Caki2 (cell line): ENCODE data around the gene TXNDC11. TPM values are rescaled to one million over a fixed set of nuclear protein-coding genes. Genes with fewer than 3 reads are reported as not detected.

Experiments
- DNase-seq: peaks from one replicate; pipeline ENCODE4 v3.0.0-alpha.2; 2015; ENCODE audit warnings: low read depth
- in situ Hi-C: cut with HindIII; loops from 2 replicates; pipeline ENCODE4 v1.10.0; 2016; ENCODE audit warnings: low sequenced_read_pairs, low pct_unique_long_range_greater_than_20kb, mixed read lengths
- total RNA-seq: library from RNA; depleted of rRNA; stranded (reverse); fragments of >200 nt; shearing (Covaris generic); gene quantifications from 2 replicates; pipeline ENCODE4 v1.2.3, GENCODE V29; 2014; ENCODE audit warnings: low replicate concordance

Gene TXNDC11
- total RNA-seq, 1 experiment from 2014 or later = 48.9 TPM

DNA sequence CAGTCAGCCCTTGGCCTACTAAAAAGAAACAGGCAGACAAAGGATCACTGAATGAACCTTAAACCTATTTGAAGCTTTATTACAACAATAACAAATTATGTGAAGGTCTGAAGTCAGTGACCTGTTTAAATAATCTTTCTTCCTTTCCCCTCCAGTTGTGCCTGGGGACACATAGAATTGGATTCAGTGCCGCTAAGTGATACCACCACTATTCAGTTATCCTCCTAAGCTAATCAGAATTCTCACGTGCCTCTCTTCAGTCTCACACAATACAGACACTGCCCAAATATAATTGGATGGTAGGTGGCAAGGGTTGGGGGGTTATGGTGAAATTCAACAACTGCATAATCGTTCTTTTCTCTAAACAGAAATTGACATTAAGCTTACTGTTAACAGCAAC, 11.4 kb downstream of the TXNDC11 start:
- DNase-seq = no peak
- in situ Hi-C loops = no loop called here

DNA sequence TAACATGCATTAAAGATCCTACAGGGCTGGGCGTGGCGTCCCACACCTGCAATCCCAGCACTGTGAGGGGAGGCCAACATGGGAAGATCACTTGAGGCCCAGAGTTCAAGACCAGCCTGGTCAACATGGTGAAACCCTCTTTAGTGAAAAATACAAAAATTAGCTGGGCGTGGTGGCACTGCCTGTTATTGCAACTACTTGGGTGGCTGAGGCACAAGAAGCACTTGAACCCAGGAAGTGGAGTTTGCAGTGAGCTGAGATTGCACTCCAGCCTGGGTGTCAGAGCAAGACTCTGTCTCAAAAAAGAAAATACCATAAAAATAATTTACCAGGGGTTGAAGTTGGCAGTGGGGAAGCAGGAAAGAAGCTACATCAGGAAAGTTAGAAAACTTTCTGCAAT, 12.9 kb downstream of the TXNDC11 start:
- DNase-seq = no peak
- in situ Hi-C loops = no loop called here

DNA sequence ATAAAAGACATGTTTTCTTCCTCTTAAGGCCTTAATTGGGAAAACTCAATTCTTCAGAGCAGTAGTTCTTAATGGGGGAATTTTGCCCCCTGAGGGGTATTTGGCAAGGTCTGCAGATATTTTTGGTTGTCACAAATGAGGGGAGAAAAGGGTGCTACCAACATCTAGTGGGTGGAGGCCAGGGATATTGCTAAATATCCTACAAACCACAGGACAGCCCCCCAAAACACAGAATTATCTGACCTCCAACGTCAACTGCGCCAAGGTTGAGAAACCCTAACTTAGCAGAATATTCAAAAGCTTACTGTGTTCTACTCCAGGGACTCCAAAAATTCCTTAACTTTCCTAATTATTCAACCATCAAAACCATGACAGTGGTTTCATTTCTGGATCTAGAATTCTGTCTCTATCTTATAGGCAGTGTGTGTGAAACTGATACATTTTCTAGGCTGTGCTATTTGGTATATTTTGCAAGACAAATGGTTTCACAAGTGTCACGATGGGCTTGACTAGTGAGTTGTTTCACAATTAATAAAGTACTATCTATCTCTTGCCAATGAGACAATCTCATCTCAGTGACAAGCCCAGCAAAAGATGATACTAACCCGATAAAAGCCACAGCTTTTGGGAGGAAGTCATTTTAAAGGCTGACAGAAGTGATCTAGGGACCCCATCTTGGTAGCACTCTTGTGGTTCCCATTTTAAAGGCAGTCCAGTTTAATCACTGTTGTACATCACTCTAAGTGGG, 14.7 kb downstream of the TXNDC11 start:
- in situ Hi-C loops = no loop called here

DNA sequence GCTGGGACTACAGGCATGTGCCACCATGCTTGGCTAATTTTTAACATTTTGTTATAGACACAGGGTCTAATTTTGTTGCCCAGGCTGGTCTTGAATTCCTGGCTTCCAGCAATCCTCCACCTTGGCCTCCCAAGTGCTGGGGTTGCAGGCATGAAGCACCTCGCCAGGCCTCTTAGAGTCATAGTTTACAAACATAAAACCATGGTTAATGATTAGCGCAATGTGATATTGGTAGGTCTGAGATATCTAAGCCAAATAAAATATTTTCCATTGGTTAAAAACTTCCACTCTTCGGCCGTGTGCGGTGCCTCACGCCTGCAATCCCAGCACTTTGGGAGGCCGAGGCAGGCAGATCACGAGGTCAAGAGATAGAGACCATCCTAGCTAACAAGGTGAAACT, 16.6 kb downstream of the TXNDC11 start:
- in situ Hi-C loops = no loop called here
- DNase-seq = no peak

More for the DNA sequence above, 14.7 kb downstream of the TXNDC11 start:
- DNase-seq = no peak

DNA sequence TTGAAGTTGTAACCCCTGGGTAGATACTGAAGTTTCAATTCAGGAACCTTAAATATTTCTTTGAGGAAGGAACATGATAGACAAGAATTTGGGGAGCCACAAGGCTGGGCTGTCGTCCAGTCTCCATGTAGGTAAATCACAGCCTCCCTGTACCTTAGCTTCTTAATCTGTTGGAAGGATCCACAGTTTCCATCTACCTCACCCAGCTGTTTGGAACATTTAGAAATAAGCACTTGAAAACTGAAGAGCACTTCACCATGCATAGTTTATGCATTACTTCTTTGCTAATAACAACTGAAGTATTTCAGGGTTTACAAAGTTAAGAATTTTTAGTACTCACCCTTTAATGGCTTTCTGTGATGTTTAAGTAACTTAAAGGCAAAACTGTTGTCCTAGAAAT, 17.2 kb downstream of the TXNDC11 start:
- in situ Hi-C loops = no loop called here
- no peak for DNase-seq

DNA sequence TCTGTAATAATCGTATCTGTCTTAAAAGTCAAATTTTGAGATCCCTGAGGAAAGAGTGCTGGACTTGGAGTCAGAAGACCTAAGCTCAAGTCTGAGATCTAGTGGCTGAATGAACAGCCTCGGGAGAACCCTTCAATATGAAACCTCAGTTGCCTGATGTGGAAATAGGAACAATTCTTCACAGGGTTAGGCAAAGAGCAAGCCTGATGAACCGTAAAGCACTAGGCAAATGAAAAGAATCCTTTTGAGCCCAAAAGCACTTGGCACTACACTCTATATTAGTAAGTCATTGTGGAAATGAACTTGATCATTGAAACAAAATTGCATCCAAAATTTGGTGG, 20.2 kb downstream of the TXNDC11 start:
- in situ Hi-C loops = no loop called here

DNA sequence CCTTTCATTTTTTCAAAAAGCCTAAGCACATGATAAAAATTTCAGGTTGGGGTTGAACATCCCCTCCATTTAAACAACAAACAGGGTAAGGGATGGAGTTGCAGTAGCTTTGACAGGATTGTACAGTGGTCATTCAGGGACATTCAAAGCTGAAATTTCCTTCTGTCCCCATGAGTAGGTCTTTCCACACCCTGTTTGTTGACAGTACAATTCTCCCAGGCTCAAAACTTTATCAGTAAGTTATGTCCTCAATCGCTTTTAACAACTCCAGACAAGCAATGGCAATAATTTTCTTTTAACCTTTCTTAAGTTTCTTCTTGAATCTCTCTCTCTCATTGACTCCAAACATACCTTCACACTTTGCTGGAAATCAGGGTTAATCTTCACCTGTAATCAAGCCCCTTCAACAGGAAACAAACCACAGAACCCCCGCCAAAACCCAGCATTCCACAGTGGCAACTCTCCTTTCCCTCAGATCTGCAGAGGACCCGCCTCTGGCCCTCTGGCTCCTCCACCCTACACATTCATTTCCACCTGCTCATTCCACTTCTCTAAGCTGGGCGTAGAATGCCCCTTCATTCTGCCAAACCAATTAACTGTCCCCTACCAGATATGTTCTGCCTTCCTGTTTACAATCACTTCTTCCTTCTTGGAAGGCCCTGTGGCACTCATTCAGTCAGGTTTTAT, 20.7 kb downstream of the TXNDC11 start:
- in situ Hi-C loops = no loop called here
- DNase-seq = no peak

More for the DNA sequence above, 20.2 kb downstream of the TXNDC11 start:
- no peak for DNase-seq

DNA sequence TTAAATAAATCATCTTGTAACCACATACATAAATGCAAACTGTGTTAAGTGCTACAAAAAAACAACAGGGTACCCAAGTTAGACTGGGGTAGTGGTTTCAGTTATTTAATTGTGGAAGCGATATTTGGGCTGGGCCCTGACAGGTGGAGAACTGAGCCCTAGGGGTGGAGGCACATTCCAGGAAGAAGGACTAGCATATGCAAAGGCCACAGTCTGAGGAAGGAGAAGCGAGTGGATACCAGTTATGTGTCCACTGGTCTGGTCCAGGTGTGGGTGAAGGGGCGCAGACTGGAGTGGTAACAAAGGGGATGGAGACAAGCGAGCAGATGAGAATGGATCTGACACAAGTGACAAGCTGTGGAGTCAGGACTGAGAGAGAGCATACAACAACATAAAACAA, 22.9 kb downstream of the TXNDC11 start:
- DNase-seq = no peak
- in situ Hi-C loops = no loop called here

DNA sequence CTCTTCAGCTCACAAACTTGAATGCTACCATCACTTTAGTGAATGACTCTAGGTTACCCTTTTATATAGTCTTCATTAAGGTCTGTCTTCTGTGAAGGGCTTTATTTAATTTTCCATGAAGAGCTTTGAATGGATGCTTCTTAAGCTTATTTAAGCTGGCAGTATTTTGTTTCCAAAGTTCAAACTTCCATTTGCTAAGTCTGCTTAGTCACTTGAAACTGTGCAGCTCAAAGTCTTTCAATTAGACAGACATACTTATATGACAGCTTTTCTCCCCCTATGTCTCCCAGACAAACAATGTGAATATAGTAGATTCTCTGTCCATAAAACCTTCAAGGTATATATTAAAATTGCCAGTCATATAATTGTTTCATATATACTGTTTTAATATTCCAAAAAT, 23.5 kb downstream of the TXNDC11 start:
- in situ Hi-C loops = no loop called here
- DNase-seq = no peak

DNA sequence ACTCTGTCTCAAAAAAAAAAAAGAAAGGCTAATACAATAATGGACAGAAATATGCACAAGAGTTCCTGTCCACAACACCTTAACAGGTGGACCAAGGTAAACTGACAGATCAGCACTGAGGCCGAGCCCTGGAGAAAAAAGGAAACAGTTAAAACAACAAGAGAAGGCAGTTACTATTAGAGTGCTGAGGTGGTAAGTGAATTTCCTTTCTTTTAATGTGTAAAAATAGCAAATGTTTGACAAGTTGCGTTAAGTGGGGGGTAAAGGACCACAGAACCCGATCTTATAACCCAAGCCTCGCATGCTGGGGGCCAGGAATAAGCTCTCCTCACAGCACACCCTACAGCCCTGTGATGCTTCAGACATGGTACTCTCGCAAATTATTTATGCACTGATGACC, 24.8 kb downstream of the TXNDC11 start:
- in situ Hi-C loops = no loop called here
- DNase-seq = no peak

DNA sequence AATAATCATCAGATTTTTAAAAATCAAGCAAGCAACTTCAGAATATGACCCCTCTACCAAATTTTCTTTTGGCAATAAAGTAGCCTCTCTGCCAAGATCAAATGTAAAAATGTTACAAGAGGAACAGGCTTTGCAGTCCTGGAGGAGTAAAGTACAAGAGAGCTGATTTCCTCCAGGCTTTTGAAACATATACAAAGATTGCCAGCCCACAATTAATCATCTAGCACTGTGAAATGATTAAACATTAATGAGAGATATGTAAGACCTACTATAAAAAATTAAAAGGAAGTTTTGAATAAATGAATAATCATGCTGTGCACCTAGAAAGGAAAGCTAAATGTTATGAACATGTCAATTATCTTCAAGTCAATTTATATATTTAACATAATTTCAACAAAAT, 26.3 kb downstream of the TXNDC11 start:
- in situ Hi-C loops = no loop called here
- no peak for DNase-seq

DNA sequence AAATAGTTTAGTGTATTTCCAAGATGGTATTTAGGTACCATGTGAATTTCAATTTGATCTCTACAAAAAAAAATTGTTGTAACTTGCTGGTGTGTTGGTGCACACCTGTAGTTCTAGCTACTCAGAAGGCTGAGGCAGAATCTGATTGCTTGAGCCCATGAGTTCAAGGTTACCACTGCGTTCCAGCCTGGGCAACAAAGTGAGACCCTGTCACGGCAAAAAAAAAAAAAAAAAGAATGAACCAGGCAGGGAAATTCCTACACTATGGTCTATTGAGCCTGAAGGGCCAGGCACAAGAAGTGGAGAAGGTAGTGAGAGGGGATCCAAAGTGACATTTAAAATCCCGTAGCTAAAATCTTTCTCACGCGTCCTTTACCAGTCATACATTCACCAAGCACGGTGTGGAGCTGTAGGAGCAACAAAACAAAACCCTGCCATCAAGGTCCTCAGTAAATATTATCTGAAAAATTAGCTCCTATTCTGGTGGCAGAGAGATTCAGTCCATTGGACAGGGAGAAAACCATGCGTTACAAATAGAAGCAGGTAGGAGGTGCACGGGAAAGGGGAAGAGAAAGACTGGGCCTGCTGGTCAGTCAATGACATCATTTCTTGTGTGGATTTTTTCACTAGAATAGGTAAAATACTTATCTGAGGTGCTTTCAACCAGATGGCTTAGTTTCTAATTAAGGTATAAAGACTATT, 27.3 kb downstream of the TXNDC11 start:
- in situ Hi-C loops = no loop called here

DNA sequence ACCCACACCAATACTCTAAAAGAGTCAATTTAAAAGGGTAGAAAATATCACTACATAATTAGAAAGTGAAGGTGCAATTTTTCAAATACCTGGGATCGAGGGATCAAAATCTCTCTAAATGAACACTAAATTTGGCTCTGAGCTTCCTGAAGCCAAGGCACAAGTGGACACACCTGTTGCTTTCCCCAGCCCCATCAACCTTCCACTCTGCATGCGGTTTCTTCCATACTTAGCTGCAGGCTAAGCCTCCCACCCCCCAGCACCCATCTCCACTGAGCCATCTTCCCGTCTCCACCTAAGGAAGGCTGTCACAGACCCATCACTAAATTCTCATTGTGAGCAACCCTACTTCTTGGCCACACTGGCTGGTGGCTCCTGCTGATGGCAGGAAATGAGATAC, 30.5 kb downstream of the TXNDC11 start:
- in situ Hi-C loops = no loop called here
- no peak for DNase-seq

More for the DNA sequence above, 27.3 kb downstream of the TXNDC11 start:
- no peak for DNase-seq

DNA sequence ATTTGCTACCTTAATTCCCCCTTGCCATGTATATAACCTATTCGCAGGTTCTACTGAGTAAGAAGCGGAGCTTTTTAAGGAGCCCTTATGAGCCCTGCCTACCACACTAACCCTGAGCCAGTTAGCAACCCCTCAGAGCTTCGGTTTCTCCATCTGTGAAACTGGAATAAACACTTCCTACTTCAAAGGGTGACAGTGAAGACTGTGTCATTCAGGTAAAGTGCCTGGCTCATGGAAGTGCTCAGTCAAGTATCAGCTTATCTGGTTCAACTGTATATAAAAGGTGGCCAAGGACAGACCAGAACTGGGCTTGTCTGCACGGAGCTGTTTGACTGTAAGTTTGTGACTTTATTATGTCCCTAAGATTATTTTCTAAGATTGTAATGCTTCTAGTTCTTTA, 31.0 kb downstream of the TXNDC11 start:
- DNase-seq = no peak
- in situ Hi-C loops = no loop called here

DNA sequence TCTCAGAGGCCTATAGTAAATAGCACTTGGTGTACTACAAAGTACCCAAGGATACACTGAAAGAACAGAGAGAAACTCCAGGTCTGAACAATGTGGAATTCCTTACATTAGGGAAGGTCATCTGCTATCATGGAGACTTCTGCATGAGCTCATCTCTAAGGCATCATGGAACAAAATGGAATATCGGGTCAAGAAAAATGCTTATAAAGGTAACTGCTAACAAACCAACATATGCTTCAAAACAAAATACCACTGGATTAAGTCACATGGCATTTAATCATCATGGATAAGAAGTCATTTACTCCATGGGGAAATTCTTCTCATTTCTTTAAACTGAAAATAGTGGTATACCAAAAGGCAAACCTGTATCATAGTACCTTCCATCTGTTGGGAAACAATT, 34.2 kb downstream of the TXNDC11 start:
- DNase-seq = no peak
- in situ Hi-C loops = no loop called here

DNA sequence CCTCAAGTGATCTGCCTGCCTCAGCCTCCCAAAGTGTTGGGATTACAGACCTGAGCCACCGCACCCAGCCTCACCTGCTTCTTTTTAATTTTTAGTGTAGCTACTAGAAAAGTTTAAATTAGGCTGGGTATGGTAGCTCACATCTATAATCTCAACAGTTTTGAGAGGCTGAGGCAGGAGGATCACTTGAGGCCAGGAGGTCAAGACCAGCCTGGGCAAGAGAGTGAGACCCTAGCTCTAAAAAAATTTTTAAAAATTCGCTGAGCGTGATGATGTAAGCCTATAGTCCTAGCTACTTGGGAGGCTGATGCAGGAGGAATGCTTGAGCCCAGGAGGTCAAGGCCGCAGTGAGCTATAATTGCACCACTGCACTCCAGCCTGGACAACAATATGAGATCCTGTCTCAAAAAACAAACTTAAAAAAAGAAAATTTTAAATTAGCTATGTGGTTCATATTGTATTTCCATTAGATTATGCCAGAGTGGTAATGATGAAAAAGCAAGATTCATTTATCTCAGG, 34.9 kb downstream of the TXNDC11 start:
- DNase-seq = no peak
- in situ Hi-C loops = no loop called here

DNA sequence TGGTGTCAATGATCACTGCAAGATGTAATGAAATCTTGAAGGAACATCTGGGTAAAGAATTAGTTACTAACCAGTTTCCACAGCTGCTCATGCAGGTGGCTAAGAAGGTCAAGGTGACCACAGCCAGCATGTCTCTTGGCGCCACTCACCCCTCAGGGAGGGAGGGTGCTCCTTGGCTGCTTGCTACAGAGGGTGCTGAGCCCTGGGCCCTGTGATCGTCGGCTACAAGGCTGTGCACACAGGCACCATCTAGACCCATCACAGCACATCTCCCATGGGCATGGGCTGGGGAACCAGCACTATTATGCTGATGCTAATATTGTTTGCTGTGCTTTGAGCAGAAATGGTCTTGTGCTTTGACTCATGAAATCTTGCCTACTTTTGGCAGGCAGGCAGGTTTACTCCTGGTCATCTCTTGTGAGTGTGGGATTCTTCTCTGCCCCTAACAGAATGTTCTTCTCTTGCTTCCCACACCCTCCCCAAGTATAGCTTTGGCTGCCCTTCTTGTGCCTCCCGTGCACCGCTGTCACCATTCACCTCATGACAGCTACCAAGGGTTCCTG, 36.4 kb downstream of the TXNDC11 start:
- DNase-seq = no peak
- in situ Hi-C loops = no loop called here

DNA sequence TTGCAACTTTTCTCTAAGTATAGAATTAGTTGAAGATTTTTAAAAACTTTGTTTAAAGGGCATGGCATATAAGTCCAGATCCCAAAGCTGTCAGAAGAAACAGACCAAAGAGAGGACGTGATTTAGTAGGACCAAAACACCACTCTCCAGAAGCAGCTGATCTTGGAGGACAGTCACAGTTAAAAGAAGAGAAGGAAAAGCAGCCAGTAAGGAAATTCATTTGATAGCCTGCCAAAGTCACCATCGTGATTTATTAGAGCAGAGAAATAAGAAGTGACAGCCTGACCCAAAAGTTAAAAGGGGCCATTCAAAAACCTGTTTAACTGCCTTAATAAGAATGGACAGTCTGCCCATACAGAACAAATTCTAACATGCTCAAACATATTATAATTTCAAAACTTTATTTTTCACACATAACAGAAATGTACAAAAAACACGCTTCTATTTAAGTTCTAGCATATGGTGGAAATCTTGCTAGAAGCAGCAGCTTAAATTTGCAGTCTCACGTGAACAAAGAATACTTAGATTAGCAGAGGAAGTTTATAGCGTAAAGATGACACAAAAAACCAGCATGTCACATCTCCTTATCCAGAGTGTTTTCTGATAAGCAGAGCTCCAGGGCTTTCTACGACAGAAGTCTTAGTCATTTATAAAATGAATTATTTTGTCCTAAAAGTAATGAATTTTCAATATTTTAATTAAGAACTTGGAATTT, 37.2 kb downstream of the TXNDC11 start:
- in situ Hi-C loops = no loop called here
- no peak for DNase-seq
